Choroid plexus epithelial cell (primary cell): Measurements from ENCODE around the gene TCF4.

ENCODE experiments used
- DNase-seq: peaks from one replicate; pipeline ENCODE4 v3.0.0-alpha.2; 2010; ENCODE audit warnings: low read depth
- H3K4me3 ChIP-seq: 2 replicates; pipeline ENCODE4 v1.5.1; 2011; ENCODE audit warnings: low read depth, mild to moderate bottlenecking, control low read depth, low read length, moderate library complexity
- TF ChIP-seq, protein P1 (sequence below): conservative IDR thresholded peaks from 2 replicates; pipeline ENCODE4 v1.5.1; 2011; ENCODE audit warnings: low read depth, mild to moderate bottlenecking, control low read depth, inconsistent platforms, low read length, moderate library complexity

The TCF4 gene

DNA sequence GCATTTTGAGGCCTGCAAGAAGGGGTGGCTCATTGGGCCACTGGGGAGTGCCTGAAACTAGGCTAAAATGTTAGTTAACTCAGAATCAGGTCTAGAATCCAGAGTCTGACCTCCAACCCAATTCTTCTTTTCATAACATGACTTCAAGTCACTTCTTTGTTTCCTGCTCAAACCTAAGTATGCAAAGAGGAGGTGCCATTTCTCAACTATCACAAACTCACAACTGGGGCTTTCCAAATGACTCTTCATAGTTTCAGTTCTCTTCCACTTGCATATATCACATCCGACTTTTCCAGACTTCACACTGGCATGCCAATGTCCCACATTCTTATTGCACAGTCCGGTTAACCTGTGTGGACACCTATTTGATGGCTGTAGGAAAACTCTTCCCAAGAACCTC lies 211.6 kb downstream of the TCF4 start:
- H3K4me3 ChIP-seq = no peak overlapping the region
- TF ChIP-seq, protein P1, sequence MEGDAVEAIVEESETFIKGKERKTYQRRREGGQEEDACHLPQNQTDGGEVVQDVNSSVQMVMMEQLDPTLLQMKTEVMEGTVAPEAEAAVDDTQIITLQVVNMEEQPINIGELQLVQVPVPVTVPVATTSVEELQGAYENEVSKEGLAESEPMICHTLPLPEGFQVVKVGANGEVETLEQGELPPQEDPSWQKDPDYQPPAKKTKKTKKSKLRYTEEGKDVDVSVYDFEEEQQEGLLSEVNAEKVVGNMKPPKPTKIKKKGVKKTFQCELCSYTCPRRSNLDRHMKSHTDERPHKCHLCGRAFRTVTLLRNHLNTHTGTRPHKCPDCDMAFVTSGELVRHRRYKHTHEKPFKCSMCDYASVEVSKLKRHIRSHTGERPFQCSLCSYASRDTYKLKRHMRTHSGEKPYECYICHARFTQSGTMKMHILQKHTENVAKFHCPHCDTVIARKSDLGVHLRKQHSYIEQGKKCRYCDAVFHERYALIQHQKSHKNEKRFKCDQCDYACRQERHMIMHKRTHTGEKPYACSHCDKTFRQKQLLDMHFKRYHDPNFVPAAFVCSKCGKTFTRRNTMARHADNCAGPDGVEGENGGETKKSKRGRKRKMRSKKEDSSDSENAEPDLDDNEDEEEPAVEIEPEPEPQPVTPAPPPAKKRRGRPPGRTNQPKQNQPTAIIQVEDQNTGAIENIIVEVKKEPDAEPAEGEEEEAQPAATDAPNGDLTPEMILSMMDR = no peak
- no peak for DNase-seq

DNA sequence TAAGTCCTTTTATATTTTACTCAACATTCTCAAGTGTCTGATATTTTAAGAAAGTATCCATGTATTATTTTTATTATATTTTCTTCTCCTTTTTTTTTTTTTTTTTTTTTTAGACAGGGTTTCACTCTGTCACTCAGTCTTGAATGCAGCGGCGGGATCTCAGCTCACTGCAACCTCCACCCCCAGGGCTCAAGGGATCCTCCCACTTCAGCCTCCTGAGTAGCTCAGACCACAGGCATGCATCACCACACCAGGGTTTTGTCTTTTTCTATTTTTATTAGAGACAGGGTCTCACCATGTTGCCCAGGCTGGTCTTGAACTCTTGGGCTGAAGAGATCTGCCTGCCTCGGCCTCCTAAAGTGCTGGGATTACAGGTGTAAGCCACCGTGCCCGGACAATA lies 212.1 kb downstream of the TCF4 start:
- DNase-seq = no peak
- no peak overlapping the region for H3K4me3 ChIP-seq
- TF ChIP-seq, protein P1 = no peak

DNA sequence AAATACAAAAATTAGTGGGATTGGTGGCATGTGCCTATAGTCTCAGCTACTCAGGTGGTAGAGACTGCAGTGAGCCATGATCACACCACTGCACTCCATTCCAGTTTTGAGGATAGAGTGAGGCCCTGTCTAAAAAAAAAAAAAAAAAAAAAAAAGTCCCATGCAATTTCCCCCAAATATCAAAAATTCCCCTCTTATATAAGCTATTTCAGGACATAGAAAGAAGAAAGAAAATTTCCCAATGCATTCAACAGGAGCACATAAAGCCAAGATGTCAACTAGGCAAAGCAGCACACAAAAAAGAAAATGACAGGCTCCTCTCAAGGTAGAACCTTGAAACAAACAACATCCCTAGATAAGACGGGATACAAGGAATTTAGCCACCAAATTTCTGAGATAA lies 213.3 kb downstream of the TCF4 start:
- TF ChIP-seq, protein P1 = no peak
- H3K4me3 ChIP-seq = no peak overlapping the region

DNA sequence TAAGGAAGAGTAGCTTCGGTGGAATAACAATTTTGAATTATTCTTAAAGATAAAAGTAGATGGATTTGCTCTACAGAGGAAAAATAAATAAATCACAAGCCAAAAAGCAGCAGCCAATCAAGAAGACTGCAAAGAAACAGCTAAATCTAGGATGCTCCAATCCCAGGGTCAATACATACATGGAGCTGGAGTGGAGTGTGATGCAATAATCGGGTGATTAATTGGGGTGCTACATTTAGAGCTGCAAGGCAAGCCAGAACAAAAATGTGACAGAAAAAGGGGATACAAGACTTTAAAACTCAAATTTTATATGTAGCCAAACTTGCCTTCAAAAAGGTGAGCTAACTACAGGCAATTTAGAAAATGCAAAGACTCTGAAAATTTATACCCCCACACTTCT lies 215.8 kb downstream of the TCF4 start:
- H3K4me3 ChIP-seq = no peak overlapping the region
- no peak for DNase-seq
- TF ChIP-seq, protein P1 = no peak

More for the DNA sequence above, 213.3 kb downstream of the TCF4 start:
- DNase-seq = no peak

DNA sequence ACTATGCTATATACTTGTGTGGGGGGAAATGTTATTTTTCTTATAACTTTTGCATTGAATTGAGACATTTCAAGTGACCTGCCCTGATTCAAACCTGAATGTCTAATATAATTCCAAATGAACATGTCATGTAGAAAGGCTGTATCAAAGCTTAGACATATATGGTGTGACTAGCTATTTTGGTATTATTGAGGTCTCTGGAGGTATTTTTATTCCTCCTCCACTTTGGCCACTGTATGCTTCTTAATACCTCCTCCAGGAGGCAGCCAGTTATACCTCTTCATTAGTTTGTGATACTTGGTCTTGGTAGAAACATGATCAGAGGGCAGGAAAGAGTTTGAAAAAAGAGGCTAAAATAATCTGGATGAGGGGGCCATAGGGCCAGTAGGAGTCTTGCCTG lies 217.1 kb downstream of the TCF4 start:
- no peak for DNase-seq
- TF ChIP-seq, protein P1 = no peak
- no peak overlapping the region for H3K4me3 ChIP-seq

DNA sequence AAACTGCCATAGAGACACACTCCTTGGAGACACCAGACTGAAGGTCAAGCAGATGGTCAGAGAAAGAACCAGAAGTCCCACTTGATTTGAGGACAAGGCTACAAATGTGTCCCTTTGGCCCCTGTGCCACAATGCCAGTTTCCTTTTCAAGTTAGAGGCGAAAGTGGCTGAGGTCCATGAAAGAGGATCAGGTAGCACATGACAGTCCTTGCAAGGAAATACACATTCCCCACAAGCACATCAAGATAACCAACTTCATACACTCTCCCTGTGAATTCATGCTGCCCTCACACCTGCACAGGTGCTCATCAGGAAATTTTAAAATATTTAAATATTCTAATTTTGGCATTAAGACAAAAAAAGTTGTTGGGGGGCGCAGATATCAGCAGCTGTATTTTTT lies 218.6 kb downstream of the TCF4 start:
- H3K4me3 ChIP-seq = no peak overlapping the region
- TF ChIP-seq, protein P1 = no peak
- no peak for DNase-seq

DNA sequence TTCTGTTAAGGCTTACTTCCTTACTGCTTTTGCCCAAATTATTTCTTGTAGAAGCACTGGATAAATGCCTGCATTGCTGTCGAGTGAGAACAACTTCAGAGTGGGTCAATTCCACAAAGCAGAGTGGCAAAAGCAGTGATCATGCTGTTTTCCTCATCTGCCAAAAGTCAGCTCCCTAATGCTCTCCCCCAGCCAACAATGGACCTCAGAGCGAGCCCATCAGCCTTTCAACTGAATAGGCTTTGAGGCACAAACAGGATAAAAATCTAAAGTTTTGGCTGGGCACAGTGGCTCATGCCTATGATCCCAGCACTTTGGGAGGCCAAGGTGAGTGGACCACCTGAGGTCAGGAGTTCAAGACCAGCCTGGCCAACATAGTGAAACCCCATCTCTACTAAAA lies 222.7 kb downstream of the TCF4 start:
- no peak overlapping the region for H3K4me3 ChIP-seq
- TF ChIP-seq, protein P1 = no peak
- DNase-seq = no peak
